Smooth muscle cell of the coronary artery (primary cell): ENCODE measurements around the gene POTEG. TPM values are rescaled to one million over a fixed set of nuclear protein-coding genes. Genes with fewer than 3 reads are reported as not detected.

Experiments used
- total RNA-seq: library from RNA; depleted of rRNA; stranded (reverse); fragments of >200 nt; gene quantifications from 2 replicates; pipeline ENCODE4 v1.2.3, GENCODE V29; 2014; ENCODE audit warnings: low replicate concordance

POTEG gene
- total RNA-seq = not detected in 2 replicates

GRCh38 chr14:19434241-19434640, at the start of gene POTEG:
Gene POTEG, minus strand, starts transcription at chr14:19434341. Its CDS starts 52 bp downstream, at chr14:19434289.

